ENCODE data around the gene GRIK1.

GRCh38 chr21:29674343-29674742, 265.5 kb downstream of the GRIK1 start:
- TF ChIP-seq EZH2 (IDR thresholded peaks at IDR 0.05; ENCODE audit: insufficient read depth, poor library complexity, severe bottlenecking): no peak
- TF ChIP-seq EZH2phosphoT487 (IDR thresholded peaks at IDR 0.05; ENCODE audit: insufficient read depth, low read depth): no peak
